Small intestine (tissue), 7 donors: Measurements from ENCODE around the gene XYLT2. TPM values are rescaled to one million over a fixed set of nuclear protein-coding genes. Genes with fewer than 3 reads are reported as not detected.

Source experiments
- DNase-seq, 2 donors: peaks; one replicate each; pipeline versions ENCODE4 v3.0.0 to v3.0.0-alpha.2; 2013
- FAIRE-seq: peaks from 2 replicates; lab custom pipeline; 2012; peaks lifted over from hg19 to GRCh38; lab: Jason Lieb, UNC
- H3K27ac ChIP-seq, 3 donors: one replicate each; pipeline ENCODE4 v1.5.1; 2013; ENCODE audit warnings: low read length in 2 of 3, mild to moderate bottlenecking in 2 of 3, control low read depth in 1 of 3, inconsistent platforms in 1 of 3, low read depth in 1 of 3, moderate library complexity in 1 of 3
- H3K27me3 ChIP-seq, 3 donors: one replicate each; pipeline ENCODE4 v1.6.1; 2013; ENCODE audit warnings: low read length in 3 of 3, inconsistent platforms in 1 of 3; ENCODE audit not compliant: control insufficient read depth in 3 of 3, insufficient read depth in 3 of 3
- H3K36me3 ChIP-seq, 3 donors: one replicate each; pipeline ENCODE4 v1.6.1; 2013; ENCODE audit warnings: low read length in 3 of 3, inconsistent platforms in 1 of 3, low read depth in 1 of 3, mild to moderate bottlenecking in 1 of 3, moderate library complexity in 1 of 3; ENCODE audit not compliant: control insufficient read depth in 3 of 3, insufficient read depth in 2 of 3
- H3K4me1 ChIP-seq, 3 donors: one replicate each; pipeline ENCODE4 v1.6.1; 2013; ENCODE audit warnings: low read length in 2 of 3, inconsistent platforms in 1 of 3, low read depth in 1 of 3, mild to moderate bottlenecking in 1 of 3, moderate library complexity in 1 of 3; ENCODE audit not compliant: control insufficient read depth in 3 of 3, insufficient read depth in 2 of 3
- H3K4me3 ChIP-seq, 3 donors: one replicate each; pipeline ENCODE4 v1.5.1; 2013; ENCODE audit warnings: low read length in 3 of 3, control low read depth in 1 of 3, inconsistent platforms in 1 of 3, low read depth in 1 of 3, mild to moderate bottlenecking in 1 of 3, moderate library complexity in 1 of 3
- H3K9me3 ChIP-seq, 2 donors: one replicate each; pipeline ENCODE4 v1.6.1; 2013; ENCODE audit warnings: low read depth in 1 of 2, low read length in 1 of 2; ENCODE audit not compliant: control insufficient read depth in 2 of 2, insufficient read depth in 1 of 2
- WGBS, 3 donors: extraction: QIAGEN DNeasy Blood & Tissue Kit; methylation state at CpG; one replicate each; pipeline ENCODE4 v1.1.7; 2013; 5-methylcytosine and 5-hydroxymethylcytosine counted together
- polyA plus RNA-seq, 4 donors: library from polyadenylated mRNA; stranded (reverse) in 3 of 4; unstranded in 1 of 4; fragments of 200-250 nt in 3 of 4; fragments of 120-200 nt in 1 of 4; gene quantifications; one replicate each; pipeline versions ENCODE4 v1.2.1 to v1.2.3, GENCODE V29; 2013
- donor health status: healthy with polysubstance abuse.
- donor health status: control.
- donor health status: control.
- donor health status: Bipolar disorder and iron deficiency.
- donor health status: healthy.

The XYLT2 gene
- polyA plus RNA-seq, 4 donors: 3.8 to 18.2 (median 6.7) TPM

GRCh38 chr17:50365649-50366393 lies 19.9 kb downstream of the XYLT2 start:
- WGBS, 3 donors: 89 to 94% (median 94%) methylated on average over 14 of the region's 14 CpGs
- Histone ChIP-seq H3K4me1 (peaks cover 0 to 9% (median 0%) of the 10 kb centered on the region in 3 donors), H3K27me3 (no peaks in the 10 kb centered on the region), H3K36me3 (peaks cover 10 to 73% (median 16%) of the 10 kb centered on the region in 3 donors), H3K4me3 (no peak overlapping the region), H3K27ac (no peak overlapping the region), H3K9me3 (no peaks in the 10 kb centered on the region)
- no peak for DNase-seq
- FAIRE-seq: no peak

GRCh38 chr17:50367401-50367800 lies 21.5 kb downstream of the XYLT2 start:
- Histone ChIP-seq H3K4me3 (no peak overlapping the region), H3K4me1 (peaks cover 0 to 10% (median 7%) of the 10 kb centered on the region in 3 donors), H3K27me3 (no peaks in the 10 kb centered on the region), H3K9me3 (no peaks in the 10 kb centered on the region), H3K27ac (no peak overlapping the region), H3K36me3 (peaks cover 10 to 66% (median 16%) of the 10 kb centered on the region in 3 donors)
- no peak for DNase-seq
- 83 to 85% (median 83%) methylated on average over 1 of the region's 1 CpG for WGBS, 3 donors
- FAIRE-seq: no peak

- Histone ChIP-seq H3K27ac (no peak overlapping the region), H3K9me3 (no peaks in the 10 kb centered on the region), H3K27me3 (no peaks in the 10 kb centered on the region), H3K4me1 (peaks cover 3 to 13% (median 7%) of the 10 kb centered on the region in 3 donors), H3K36me3 (peaks cover 10 to 51% (median 16%) of the 10 kb centered on the region in 3 donors), H3K4me3 (no peak overlapping the region)
- no peak for DNase-seq
- no peak for FAIRE-seq
- WGBS, 3 donors: 93 to 95% (median 95%) methylated on average over 5 of the region's 5 CpGs
These were observed 24.1 kb downstream of the XYLT2 start for GRCh38 chr17:50370052-50370451.

GRCh38 chr17:50371526-50371925 lies 25.6 kb downstream of the XYLT2 start:
- Histone ChIP-seq H3K27me3 (no peaks in the 10 kb centered on the region), H3K4me1 (peaks cover 3 to 13% (median 7%) of the 10 kb centered on the region in 3 donors), H3K27ac (no peak overlapping the region), H3K36me3 (peaks cover 8 to 39% (median 12%) of the 10 kb centered on the region in 3 donors), H3K9me3 (no peaks in the 10 kb centered on the region), H3K4me3 (no peak overlapping the region)
- DNase-seq (no peak), FAIRE-seq (no peak)
- 75 to 82% (median 78%) methylated on average over 2 of the region's 2 CpGs for WGBS, 3 donors

- H3K27ac ChIP-seq: peak overlapping the region; percentile 37 to 100 (median 91)
- DNase-seq: no peak
- FAIRE-seq: no peak
These were observed 26.4 kb downstream of the XYLT2 start for GRCh38 chr17:50372222-50372757.

GRCh38 chr17:50372758-50373556 lies 27.0 kb downstream of the XYLT2 start, which contains the start of the genes EME1 and MRPL27:
EME1 (plus strand) TSS chr17:50373229; CDS start chr17:50375209, 1,980 bp downstream.
MRPL27 (minus strand) TSS chr17:50373184; CDS start chr17:50373170, 14 bp downstream.
- peak within 1 kb of the TSS; percentile 86 to 100 (median 91) for H3K27ac ChIP-seq
- FAIRE-seq: no peak
- 1 to 2% (median 1%) methylated on average over 42 of the region's 42 CpGs for WGBS, 3 donors

More at GRCh38 chr17:50372222-50372757, 26.4 kb downstream of the XYLT2 start:
- Histone ChIP-seq H3K36me3 (peaks cover 8 to 32% (median 8%) of the 10 kb centered on the region in 3 donors), H3K9me3 (no peaks in the 10 kb centered on the region), H3K4me3 (peak overlapping the region; percentile 74 to 87 (median 78)), H3K27me3 (no peaks in the 10 kb centered on the region), H3K4me1 (peaks cover 3 to 13% (median 7%) of the 10 kb centered on the region in 3 donors)
- WGBS, 3 donors: 7 to 18% (median 8%) methylated on average over 14 of the region's 14 CpGs

GRCh38 chr17:50373705-50374104 lies 27.8 kb downstream of the XYLT2 start:
- peaks cover 3 to 13% (median 7%) of the 10 kb centered on the region in 3 donors for H3K4me1 ChIP-seq
- no peak for DNase-seq
- no peak for FAIRE-seq
- H3K27me3 ChIP-seq: no peaks in the 10 kb centered on the region
- H3K9me3 ChIP-seq: no peaks in the 10 kb centered on the region
- WGBS, 3 donors: 86 to 87% (median 86%) methylated on average over 2 of the region's 2 CpGs
- peak overlapping the region in 1 of 3 donors; percentile 87 for H3K4me3 ChIP-seq
- no peak overlapping the region for H3K27ac ChIP-seq
- H3K36me3 ChIP-seq: peaks cover 8 to 23% (median 8%) of the 10 kb centered on the region in 3 donors

More at GRCh38 chr17:50372758-50373556, 27.0 kb downstream of the XYLT2 start, which contains the start of the genes EME1 and MRPL27:
- H3K9me3 ChIP-seq: no peaks in the 10 kb centered on the region
- peak within 1 kb of the TSS; percentile 74 to 87 (median 78) for H3K4me3 ChIP-seq
- peaks cover 3 to 13% (median 7%) of the 10 kb centered on the region in 3 donors for H3K4me1 ChIP-seq
- no peaks in the 10 kb centered on the region for H3K27me3 ChIP-seq
- peak; percentile 94 to 97 for DNase-seq
- H3K36me3 ChIP-seq: peaks cover 8 to 25% (median 8%) of the 10 kb centered on the region in 3 donors
